Astrocyte (in vitro differentiated cells and primary cell): ENCODE measurements around the gene ASB4.

Source experiments
- CTCF ChIP-seq: IDR thresholded peaks from 2 replicates; pipeline ENCODE4 v1.5.1; 2011; ENCODE audit warnings: low read depth, mild to moderate bottlenecking, inconsistent platforms, low read length, moderate library complexity; ENCODE audit not compliant: insufficient read depth
- EZH2 ChIP-seq: IDR thresholded peaks from 2 replicates; pipeline ENCODE4 v1.6.1; 2012; ENCODE audit warnings: mild to moderate bottlenecking, low read length, inconsistent platforms; ENCODE audit not compliant: insufficient read depth

DNA sequence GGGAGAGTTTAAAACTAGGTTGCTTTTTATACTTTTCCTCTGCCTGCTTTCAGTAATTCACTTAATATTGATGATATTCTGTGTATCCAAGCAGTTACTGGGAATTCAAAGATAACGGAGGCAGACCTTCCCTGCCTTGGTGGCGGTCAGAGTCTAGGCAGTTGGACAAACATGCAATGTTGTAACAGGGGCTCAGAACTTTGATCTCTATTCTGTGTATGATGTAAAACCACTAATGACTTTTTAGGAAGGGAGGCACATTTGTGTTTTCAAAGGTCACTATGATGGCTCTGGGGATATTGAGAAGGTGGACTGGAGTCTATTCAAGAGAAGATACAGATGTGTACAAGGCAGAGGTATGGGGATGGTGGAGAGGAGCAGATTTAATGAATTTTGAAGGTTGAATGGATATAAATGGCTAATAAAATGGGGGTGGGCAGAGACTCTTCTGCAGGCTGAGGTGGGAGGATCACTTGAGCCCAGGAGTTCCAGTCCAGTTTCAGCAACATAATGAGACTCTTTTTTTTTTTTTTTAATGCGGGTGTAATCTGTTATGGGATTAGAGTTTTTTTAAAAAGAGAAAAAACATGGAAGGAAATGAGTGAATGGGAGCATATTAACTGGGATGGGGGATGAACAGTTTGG lies 45.2 kb upstream of the ASB4 start:
- no peak for TF ChIP-seq CTCF
- TF ChIP-seq EZH2 = no peak
